HCT116 (cell line): ENCODE results near the gene C15orf62.

Source experiments
- EGR1 ChIP-seq: IDR thresholded peaks from 2 replicates; pipeline ENCODE4 v1.6.1; 2012; ENCODE audit warnings: low read depth
- POLR2AphosphoS5 ChIP-seq: IDR thresholded peaks from 2 replicates; pipeline ENCODE4 v1.6.1; 2011; ENCODE audit warnings: mild to moderate bottlenecking, low read depth, low read length, moderate library complexity
- SP1 ChIP-seq: IDR thresholded peaks from 2 replicates; pipeline ENCODE4 v1.6.1; 2012; ENCODE audit warnings: low read depth
- TF ChIP-seq, protein P1 (sequence below): IDR thresholded peaks from 2 replicates; pipeline ENCODE4 v1.6.1; 2012
- TF ChIP-seq, protein P2 (sequence below): IDR thresholded peaks from 2 replicates; pipeline ENCODE4 v1.6.1; 2012; ENCODE audit warnings: low read depth
- TF ChIP-seq, protein P3 (sequence below), 3 experiments: fragments of 200-600 bp in 1 of 3; sonication (generic) in 1 of 3; IDR thresholded peaks in 2 of 3; conservative IDR thresholded peaks in 1 of 3; 2 replicates each; pipeline ENCODE4 v1.5.1; 2012 to 2017; ENCODE audit warnings: low read depth in 2 of 3, low read length in 2 of 3, antibody characterized with exemption in 1 of 3, borderline replicate concordance in 1 of 3, control low read depth in 1 of 3, mild to moderate bottlenecking in 1 of 3, mixed read lengths in 1 of 3, mixed run types in 1 of 3, moderate library complexity in 1 of 3; ENCODE audit not compliant: insufficient read depth in 1 of 3

DNA sequence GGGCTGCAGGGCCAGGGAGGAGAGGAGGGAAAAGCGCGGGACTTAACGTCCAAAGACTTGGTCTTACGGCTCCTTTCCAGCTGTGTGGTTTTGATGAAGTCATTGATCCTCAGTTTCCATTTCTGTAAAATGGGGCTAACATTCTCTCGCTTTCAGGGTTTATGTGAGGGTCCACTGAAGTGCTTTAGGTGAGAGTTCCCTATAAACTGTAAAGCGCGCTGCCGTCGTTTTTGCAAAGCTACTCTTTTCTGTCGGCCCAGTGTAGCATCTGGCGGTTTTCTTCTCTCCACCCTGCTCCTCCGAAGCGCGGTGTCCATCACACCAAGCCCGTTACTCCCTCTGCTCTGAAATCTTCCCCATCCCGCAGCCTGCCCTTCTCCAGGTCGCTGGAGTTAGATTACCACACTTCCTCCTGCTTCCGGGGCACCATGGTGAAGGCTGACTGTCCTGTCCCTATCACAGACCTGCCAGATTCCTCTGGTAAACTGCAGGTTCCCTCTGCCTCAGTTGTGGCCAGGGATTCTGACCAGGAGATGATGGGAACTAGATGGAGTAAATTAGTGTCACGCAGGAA lies 38.2 kb downstream of the C15orf62 start:
- TF ChIP-seq EGR1 (no peak), SP1 (no peak), POLR2AphosphoS5 (no peak; the same call in 1 of the 2 replicates)
- TF ChIP-seq, protein P1, sequence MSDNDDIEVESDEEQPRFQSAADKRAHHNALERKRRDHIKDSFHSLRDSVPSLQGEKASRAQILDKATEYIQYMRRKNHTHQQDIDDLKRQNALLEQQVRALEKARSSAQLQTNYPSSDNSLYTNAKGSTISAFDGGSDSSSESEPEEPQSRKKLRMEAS = no peak
- TF ChIP-seq, protein P2, sequence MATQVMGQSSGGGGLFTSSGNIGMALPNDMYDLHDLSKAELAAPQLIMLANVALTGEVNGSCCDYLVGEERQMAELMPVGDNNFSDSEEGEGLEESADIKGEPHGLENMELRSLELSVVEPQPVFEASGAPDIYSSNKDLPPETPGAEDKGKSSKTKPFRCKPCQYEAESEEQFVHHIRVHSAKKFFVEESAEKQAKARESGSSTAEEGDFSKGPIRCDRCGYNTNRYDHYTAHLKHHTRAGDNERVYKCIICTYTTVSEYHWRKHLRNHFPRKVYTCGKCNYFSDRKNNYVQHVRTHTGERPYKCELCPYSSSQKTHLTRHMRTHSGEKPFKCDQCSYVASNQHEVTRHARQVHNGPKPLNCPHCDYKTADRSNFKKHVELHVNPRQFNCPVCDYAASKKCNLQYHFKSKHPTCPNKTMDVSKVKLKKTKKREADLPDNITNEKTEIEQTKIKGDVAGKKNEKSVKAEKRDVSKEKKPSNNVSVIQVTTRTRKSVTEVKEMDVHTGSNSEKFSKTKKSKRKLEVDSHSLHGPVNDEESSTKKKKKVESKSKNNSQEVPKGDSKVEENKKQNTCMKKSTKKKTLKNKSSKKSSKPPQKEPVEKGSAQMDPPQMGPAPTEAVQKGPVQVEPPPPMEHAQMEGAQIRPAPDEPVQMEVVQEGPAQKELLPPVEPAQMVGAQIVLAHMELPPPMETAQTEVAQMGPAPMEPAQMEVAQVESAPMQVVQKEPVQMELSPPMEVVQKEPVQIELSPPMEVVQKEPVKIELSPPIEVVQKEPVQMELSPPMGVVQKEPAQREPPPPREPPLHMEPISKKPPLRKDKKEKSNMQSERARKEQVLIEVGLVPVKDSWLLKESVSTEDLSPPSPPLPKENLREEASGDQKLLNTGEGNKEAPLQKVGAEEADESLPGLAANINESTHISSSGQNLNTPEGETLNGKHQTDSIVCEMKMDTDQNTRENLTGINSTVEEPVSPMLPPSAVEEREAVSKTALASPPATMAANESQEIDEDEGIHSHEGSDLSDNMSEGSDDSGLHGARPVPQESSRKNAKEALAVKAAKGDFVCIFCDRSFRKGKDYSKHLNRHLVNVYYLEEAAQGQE = no peak
- TF ChIP-seq, protein P3, sequence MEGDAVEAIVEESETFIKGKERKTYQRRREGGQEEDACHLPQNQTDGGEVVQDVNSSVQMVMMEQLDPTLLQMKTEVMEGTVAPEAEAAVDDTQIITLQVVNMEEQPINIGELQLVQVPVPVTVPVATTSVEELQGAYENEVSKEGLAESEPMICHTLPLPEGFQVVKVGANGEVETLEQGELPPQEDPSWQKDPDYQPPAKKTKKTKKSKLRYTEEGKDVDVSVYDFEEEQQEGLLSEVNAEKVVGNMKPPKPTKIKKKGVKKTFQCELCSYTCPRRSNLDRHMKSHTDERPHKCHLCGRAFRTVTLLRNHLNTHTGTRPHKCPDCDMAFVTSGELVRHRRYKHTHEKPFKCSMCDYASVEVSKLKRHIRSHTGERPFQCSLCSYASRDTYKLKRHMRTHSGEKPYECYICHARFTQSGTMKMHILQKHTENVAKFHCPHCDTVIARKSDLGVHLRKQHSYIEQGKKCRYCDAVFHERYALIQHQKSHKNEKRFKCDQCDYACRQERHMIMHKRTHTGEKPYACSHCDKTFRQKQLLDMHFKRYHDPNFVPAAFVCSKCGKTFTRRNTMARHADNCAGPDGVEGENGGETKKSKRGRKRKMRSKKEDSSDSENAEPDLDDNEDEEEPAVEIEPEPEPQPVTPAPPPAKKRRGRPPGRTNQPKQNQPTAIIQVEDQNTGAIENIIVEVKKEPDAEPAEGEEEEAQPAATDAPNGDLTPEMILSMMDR (IDR thresholded peaks at IDR 0.05 in 2 of 3, conservative IDR thresholded peaks at IDR 0.05 in 1 of 3; ENCODE audit: borderline replicate concordance in 1 of 3, insufficient read depth in 1 of 3, low read depth in 2 of 3, low read length in 2 of 3) = no peak
